GM18873 (cell line): ENCODE measurements around the gene PARP2.
"Not testable (repeated sequence)": the region's sequence is repeated elsewhere in the genome, so short reads cannot be mapped to it uniquely, and the experiment has no call there.

Source experiments
- ATAC-seq: cut with Tn5 transposase; IDR thresholded peaks from one replicate; pipeline ENCODE4 v1.9.1; 2021; ENCODE audit warnings: mild to moderate bottlenecking, moderate library complexity, moderate number of reproducible peaks; ENCODE audit not compliant: unreplicated experiment, low FRiP score

Gene PARP2

GRCh38 chr14:20343092-20343861, at the start of gene PARP2:
Gene PARP2, plus strand, starts transcription at chr14:20343635. Its CDS starts 7 bp downstream, at chr14:20343642.
- peak; percentile 89 for ATAC-seq

- ATAC-seq = no peak
Observed at GRCh38 chr14:20294636-20295035, 48.8 kb upstream of the PARP2 start.

GRCh38 chr14:20295067-20295466, 48.4 kb upstream of the PARP2 start:
- peak; percentile 88 for ATAC-seq

GRCh38 chr14:20302042-20302755, 41.2 kb upstream of the PARP2 start:
- no peak for ATAC-seq

GRCh38 chr14:20305265-20306078, 38.0 kb upstream of the PARP2 start, which contains the start of gene TTC5:
Gene TTC5, minus strand, starts transcription at chr14:20305951. Its CDS starts 14 bp downstream, at chr14:20305937.
- peak; percentile 93 for ATAC-seq

- ATAC-seq = no peak
Observed at GRCh38 chr14:20306079-20306423, 37.4 kb upstream of the PARP2 start.

- no peak for ATAC-seq
Observed at GRCh38 chr14:20314026-20314425, 29.4 kb upstream of the PARP2 start.

- no peak for ATAC-seq
Observed at GRCh38 chr14:20317720-20318119, 25.7 kb upstream of the PARP2 start.

- ATAC-seq = no peak
Observed at GRCh38 chr14:20327005-20327869, 16.2 kb upstream of the PARP2 start.

- no peak for ATAC-seq
Observed at GRCh38 chr14:20328705-20329104, 14.7 kb upstream of the PARP2 start.

- ATAC-seq = no peak
Observed at GRCh38 chr14:20329355-20329754, 14.1 kb upstream of the PARP2 start.

GRCh38 chr14:20331053-20331613, 12.3 kb upstream of the PARP2 start:
- ATAC-seq = no peak

- no peak for ATAC-seq
Observed at GRCh38 chr14:20332431-20332787, 11.0 kb upstream of the PARP2 start.

- peak; percentile 92 for ATAC-seq
Observed at GRCh38 chr14:20332788-20333493, 10.5 kb upstream of the PARP2 start, which contains the start of gene CCNB1IP1. Gene CCNB1IP1, minus strand, starts transcription at chr14:20333279. Its CDS starts 16,756 bp downstream, at chr14:20316523.

- ATAC-seq = no peak
Observed at GRCh38 chr14:20333494-20333841, 10.0 kb upstream of the PARP2 start.

- ATAC-seq = no peak
Observed at GRCh38 chr14:20334017-20334416, 9.4 kb upstream of the PARP2 start.

- not testable (repeated sequence) for ATAC-seq
Observed at GRCh38 chr14:20341032-20341431, 2.4 kb upstream of the PARP2 start.

GRCh38 chr14:20341646-20342045, 1.8 kb upstream of the PARP2 start:
- no peak for ATAC-seq

- ATAC-seq = no peak
Observed at GRCh38 chr14:20343862-20344220, 406 bp downstream of the PARP2 start.
